CD14-positive monocyte (primary cell): ENCODE measurements around the gene KRTAP13-2. TPM values are rescaled to one million over a fixed set of nuclear protein-coding genes. Genes with fewer than 3 reads are reported as not detected.

Experiments
- DNase-seq, 3 donors: peaks; one replicate each; pipeline ENCODE4 v3.0.0-alpha.2; 2011 to 2022
- H2AFZ ChIP-seq: 2 replicates; pipeline ENCODE4 v1.6.0; 2012; ENCODE audit warnings: mild to moderate bottlenecking, low read depth, low read length, inconsistent platforms; ENCODE audit not compliant: insufficient read depth, poor library complexity, severe bottlenecking
- H3K27ac ChIP-seq, 2 donors: 1 replicate in 1 of 2; 2 replicates in 1 of 2; pipeline ENCODE4 v1.5.1; 2012 to 2013; ENCODE audit warnings: low read length in 2 of 2, control low read depth in 1 of 2, inconsistent platforms in 1 of 2, low read depth in 1 of 2, mild to moderate bottlenecking in 1 of 2
- H3K27me3 ChIP-seq, 2 donors: one replicate each; pipeline versions ENCODE4 v1.6.0 to v1.6.1; 2011 to 2013; ENCODE audit warnings: low read length in 2 of 2; ENCODE audit not compliant: control insufficient read depth in 2 of 2, insufficient read depth in 2 of 2
- H3K36me3 ChIP-seq, 2 donors: replicated peaks in 1 of 2; 1 replicate in 1 of 2; 2 replicates in 1 of 2; pipeline versions ENCODE4 v1.5.1 to v1.6.1; 2012 to 2013; ENCODE audit warnings: low read length in 2 of 2, control low read depth in 1 of 2, inconsistent platforms in 1 of 2, mild to moderate bottlenecking in 1 of 2; ENCODE audit not compliant: insufficient read depth in 2 of 2, control insufficient read depth in 1 of 2
- H3K4me1 ChIP-seq, 2 donors: 1 replicate in 1 of 2; 2 replicates in 1 of 2; pipeline versions ENCODE4 v1.5.1 to v1.6.1; 2012 to 2013; ENCODE audit warnings: low read length in 2 of 2, control low read depth in 1 of 2, inconsistent platforms in 1 of 2, mild to moderate bottlenecking in 1 of 2, moderate library complexity in 1 of 2; ENCODE audit not compliant: insufficient read depth in 2 of 2, control insufficient read depth in 1 of 2
- H3K4me2 ChIP-seq: replicated peaks from 2 replicates; pipeline ENCODE3; 2012; ENCODE audit warnings: low read length, moderate library complexity, mild to moderate bottlenecking; ENCODE audit not compliant: poor library complexity, severe bottlenecking; ENCODE audit errors: extremely low read depth
- H3K4me3 ChIP-seq, 3 experiments: fragments of 200-600 bp in 1 of 3; sonication (generic) in 1 of 3; replicated peaks in 1 of 3; 1 replicate in 2 of 3; 2 replicates in 1 of 3; pipeline ENCODE4 v1.5.1; 2011 to 2013; ENCODE audit warnings: low read length in 3 of 3, mild to moderate bottlenecking in 3 of 3, control low read depth in 2 of 3, low read depth in 2 of 3, inconsistent platforms in 1 of 3, moderate library complexity in 1 of 3
- H3K79me2 ChIP-seq: 2 replicates; pipeline ENCODE4 v1.6.0; 2012; ENCODE audit warnings: mild to moderate bottlenecking, control low read depth, inconsistent platforms, low read length, moderate library complexity; ENCODE audit not compliant: insufficient read depth
- H3K9ac ChIP-seq: 2 replicates; pipeline ENCODE4 v1.6.0; 2017; ENCODE audit warnings: low read length, mild to moderate bottlenecking; ENCODE audit not compliant: insufficient read depth, poor library complexity, severe bottlenecking
- H3K9me3 ChIP-seq, 2 donors: replicated peaks in 1 of 2; 1 replicate in 1 of 2; 2 replicates in 1 of 2; pipeline versions ENCODE4 v1.5.1 to v1.6.1; 2012 to 2013; ENCODE audit warnings: low read length in 2 of 2, control low read depth in 1 of 2; ENCODE audit not compliant: control insufficient read depth in 1 of 2, insufficient read depth in 1 of 2
- H4K20me1 ChIP-seq: 2 replicates; pipeline ENCODE4 v1.6.0; 2012; ENCODE audit warnings: mild to moderate bottlenecking, low read length, control low read depth, moderate library complexity; ENCODE audit not compliant: insufficient read depth
- H3K27ac Mint-ChIP-seq, 7 donors: one replicate each; pipeline ENCODE4 v1.8.0; 2020; ENCODE audit warnings: mild to moderate bottlenecking in 7 of 7, mixed read lengths in 7 of 7, moderate library complexity in 6 of 7, inconsistent platforms in 2 of 7
- H3K27me3 Mint-ChIP-seq, 3 donors: one replicate each; pipeline ENCODE4 v1.8.0; 2021 to 2022; ENCODE audit warnings: low read depth in 3 of 3, mild to moderate bottlenecking in 3 of 3, mixed read lengths in 3 of 3, moderate library complexity in 3 of 3, inconsistent platforms in 1 of 3
- H3K36me3 Mint-ChIP-seq, 2 donors: one replicate each; pipeline ENCODE4 v1.8.0; 2020; ENCODE audit warnings: mixed read lengths in 2 of 2, inconsistent platforms in 1 of 2, mild to moderate bottlenecking in 1 of 2
- H3K4me1 Mint-ChIP-seq: one replicate; pipeline ENCODE4 v1.8.0; 2020; ENCODE audit warnings: mild to moderate bottlenecking, mixed read lengths
- H3K4me3 Mint-ChIP-seq, 2 donors: one replicate each; pipeline ENCODE4 v1.8.0; 2020; ENCODE audit warnings: mild to moderate bottlenecking in 2 of 2, mixed read lengths in 2 of 2, moderate library complexity in 1 of 2
- H3K9me3 Mint-ChIP-seq, 7 donors: one replicate each; pipeline ENCODE4 v1.8.0; 2020 to 2022; ENCODE audit warnings: mixed read lengths in 7 of 7, mild to moderate bottlenecking in 6 of 7, moderate library complexity in 6 of 7, inconsistent platforms in 2 of 7
- CTCF ChIP-seq: fragments of 200-600 bp; IDR thresholded peaks from one replicate; pipeline ENCODE4 v1.8.0; 2022; ENCODE audit warnings: antibody characterized with exemption, mild to moderate bottlenecking
- WGBS: methylation state at CpG from one replicate; pipeline ENCODE4 v1.1.5; 2013; ENCODE audit warnings: missing lambda C conversion rate; ENCODE audit not compliant: insufficient coverage; 5-methylcytosine and 5-hydroxymethylcytosine counted together
- intact Hi-C, 2 donors: fragments of 100-400 bp; cut with micrococcal nuclease; formaldehyde crosslinking; loops; one replicate each; pipeline versions ENCODE4 v1.15.0 to v1.15.1; 2023
- polyA plus RNA-seq, 3 donors: library from polyadenylated mRNA; depleted of rRNA in 1 of 3; unstranded in 2 of 3; stranded (reverse) in 1 of 3; fragments of 300-500 nt in 2 of 3; fragments of >200 nt in 1 of 3; fragmentation: Illumina TruSeq in 2 of 3; gene quantifications; 1 replicate in 2 of 3; 2 replicates in 1 of 3; pipeline ENCODE4 v1.2.3, GENCODE V29; 2012 to 2021

Gene KRTAP13-2
- polyA plus RNA-seq, 3 donors: not detected

GRCh38 chr21:30355906-30356305, 16.2 kb downstream of the KRTAP13-2 start:
- no peaks in the 10 kb centered on the region for H3K4me1 ChIP-seq
- DNase-seq: no peak
- no peaks in the 10 kb centered on the region for H3K79me2 ChIP-seq
- no peak overlapping the region for H3K9ac ChIP-seq
- H3K4me3 Mint-ChIP-seq: no peak overlapping the region
- H4K20me1 ChIP-seq: no peaks in the 10 kb centered on the region
- peaks cover 0 to 6% (median 4%) of the 10 kb centered on the region in 7 donors for H3K9me3 Mint-ChIP-seq
- H3K36me3 Mint-ChIP-seq: no peaks in the 10 kb centered on the region
- no peak for TF ChIP-seq CTCF
- no peak overlapping the region for H3K27ac Mint-ChIP-seq
- no peak overlapping the region for H3K4me3 ChIP-seq
- intact Hi-C loops: no loop called here
- no peaks in the 10 kb centered on the region for H3K9me3 ChIP-seq
- H3K27me3 Mint-ChIP-seq: peaks cover 1 to 3% (median 2%) of the 10 kb centered on the region in 3 donors
- no peak overlapping the region for H3K4me2 ChIP-seq
- no peaks in the 10 kb centered on the region for H3K27me3 ChIP-seq
- no peak overlapping the region for H2AFZ ChIP-seq
- WGBS: no CpG with 5 or more reads among the region's 3 CpGs
- H3K27ac ChIP-seq: no peak overlapping the region
- H3K4me1 Mint-ChIP-seq: no peaks in the 10 kb centered on the region
- H3K36me3 ChIP-seq: no peaks in the 10 kb centered on the region

- Histone ChIP-seq H4K20me1 (no peaks in the 10 kb centered on the region), H3K9ac (no peak overlapping the region), H3K36me3 (no peaks in the 10 kb centered on the region), H3K4me2 (no peak overlapping the region), H3K27me3 (no peaks in the 10 kb centered on the region), H3K27ac (no peak overlapping the region), H3K4me1 (no peaks in the 10 kb centered on the region), H3K79me2 (no peaks in the 10 kb centered on the region), H3K9me3 (no peaks in the 10 kb centered on the region), H3K4me3 (no peak overlapping the region), H2AFZ (no peak overlapping the region)
- WGBS: no CpG with 5 or more reads among the region's 1 CpG
- Mint-ChIP-seq H3K9me3 (peaks cover 0 to 6% (median 4%) of the 10 kb centered on the region in 7 donors), H3K27me3 (peaks cover 1 to 3% (median 2%) of the 10 kb centered on the region in 3 donors), H3K36me3 (no peaks in the 10 kb centered on the region), H3K4me3 (no peak overlapping the region), H3K27ac (no peak overlapping the region), H3K4me1 (no peaks in the 10 kb centered on the region)
- intact Hi-C loops: no loop called here
- no peak for DNase-seq
- TF ChIP-seq CTCF: no peak
Observed at GRCh38 chr21:30354308-30355005, 17.6 kb downstream of the KRTAP13-2 start.
